DOHH2 (cell line): ENCODE measurements around the gene C1orf116.

Experiments
- H3F3A ChIP-seq: fragments of 200-600 bp; sonication (generic), shearing (Covaris generic); 2 replicates; pipeline ENCODE4 v1.6.0; 2016; ENCODE audit warnings: antibody characterized with exemption, mild to moderate bottlenecking; ENCODE audit not compliant: control insufficient read depth, insufficient read depth
- H3K27ac ChIP-seq: fragments of 200-600 bp; sonication (generic); 2 replicates; pipeline ENCODE4 v1.5.1; 2014; ENCODE audit warnings: low read depth, mild to moderate bottlenecking, low read length, moderate library complexity
- H3K27me3 ChIP-seq: fragments of 200-600 bp; sonication (generic); 2 replicates; pipeline ENCODE4 v1.6.1; 2014; ENCODE audit warnings: mild to moderate bottlenecking, low read length, mixed read lengths; ENCODE audit not compliant: control insufficient read depth
- H3K36me3 ChIP-seq: fragments of 200-600 bp; sonication (generic); 2 replicates; pipeline ENCODE4 v1.6.1; 2014; ENCODE audit warnings: mild to moderate bottlenecking, low read length, moderate library complexity, mixed read lengths; ENCODE audit not compliant: control insufficient read depth
- H3K4me1 ChIP-seq: fragments of 200-600 bp; sonication (generic); 2 replicates; pipeline ENCODE4 v1.6.1; 2014; ENCODE audit warnings: mild to moderate bottlenecking, low read length, mixed read lengths; ENCODE audit not compliant: control insufficient read depth
- H3K4me2 ChIP-seq: fragments of 200-600 bp; sonication (generic); 2 replicates; pipeline ENCODE4 v1.6.0; 2014; ENCODE audit warnings: mild to moderate bottlenecking, low read length, moderate library complexity
- H3K4me3 ChIP-seq: fragments of 200-600 bp; sonication (generic); 2 replicates; pipeline ENCODE4 v1.5.1; 2014; ENCODE audit warnings: mild to moderate bottlenecking, low read length, mixed read lengths
- H3K79me2 ChIP-seq: fragments of 200-600 bp; sonication (generic); 2 replicates; pipeline ENCODE4 v1.6.1; 2014; ENCODE audit warnings: mild to moderate bottlenecking, low read length, mixed read lengths; ENCODE audit not compliant: control insufficient read depth
- H3K9me2 ChIP-seq: fragments of 200-600 bp; sonication (generic); replicated peaks from 2 replicates; pipeline ENCODE4 v1.6.1; 2014; ENCODE audit warnings: mild to moderate bottlenecking, low read length, mixed read lengths; ENCODE audit not compliant: control insufficient read depth
- H3K9me3 ChIP-seq: fragments of 200-600 bp; sonication (generic); 2 replicates; pipeline ENCODE4 v1.6.1; 2014; ENCODE audit warnings: antibody characterized with exemption, low read length, mixed read lengths; ENCODE audit not compliant: control insufficient read depth, insufficient read depth
- H4K20me1 ChIP-seq: fragments of 200-600 bp; sonication (generic); 2 replicates; pipeline ENCODE4 v1.6.0; 2014; ENCODE audit warnings: low read depth, mild to moderate bottlenecking, antibody characterized with exemption, low read length, moderate library complexity; ENCODE audit not compliant: control insufficient read depth, insufficient read depth
- EZH2phosphoT487 ChIP-seq: fragments of 200-600 bp; sonication (generic); IDR thresholded peaks from 2 replicates; pipeline ENCODE4 v1.6.1; 2017; ENCODE audit warnings: borderline replicate concordance, mild to moderate bottlenecking, antibody characterized with exemption, low read length, moderate library complexity, mixed read lengths
- TF ChIP-seq, protein P1 (sequence below): fragments of 200-600 bp; sonication (generic); IDR thresholded peaks from one replicate; pipeline ENCODE4 v1.5.1; 2014; ENCODE audit warnings: antibody characterized with exemption, mild to moderate bottlenecking, low read depth, low read length; ENCODE audit not compliant: poor library complexity, severe bottlenecking

Gene C1orf116

DNA sequence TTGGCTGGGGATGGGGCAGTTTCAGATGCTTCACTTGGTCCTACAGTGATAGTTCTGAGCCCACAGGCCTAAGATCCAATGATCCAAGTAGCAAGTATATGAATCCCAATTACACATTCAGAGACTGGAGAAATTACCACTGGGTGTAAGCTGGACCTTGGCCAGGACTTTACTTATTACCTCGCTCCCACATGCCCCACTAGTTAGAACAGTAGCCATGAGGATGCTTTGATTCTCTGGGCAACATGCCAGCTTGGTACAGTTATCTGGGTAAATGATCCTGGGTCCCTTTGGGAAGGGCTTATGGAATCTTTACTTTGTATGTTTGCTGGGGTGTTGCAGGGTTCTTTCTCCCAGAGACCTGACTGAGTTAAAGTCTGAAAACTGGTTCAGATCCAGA, 57.2 kb downstream of the C1orf116 start:
- Histone ChIP-seq H4K20me1 (no peaks in the 10 kb centered on the region), H3K4me1 (no peaks in the 10 kb centered on the region), H3K36me3 (no peaks in the 10 kb centered on the region), H3K79me2 (no peaks in the 10 kb centered on the region), H3K9me2 (no peaks in the 10 kb centered on the region), H3K4me3 (no peak overlapping the region), H3K27ac (no peak overlapping the region), H3K9me3 (no peaks in the 10 kb centered on the region), H3K4me2 (no peak overlapping the region), H3K27me3 (peaks cover 41% of the 10 kb centered on the region), H3F3A (no peaks in the 10 kb centered on the region)
- TF ChIP-seq EZH2phosphoT487 = no peak
- TF ChIP-seq, protein P1, sequence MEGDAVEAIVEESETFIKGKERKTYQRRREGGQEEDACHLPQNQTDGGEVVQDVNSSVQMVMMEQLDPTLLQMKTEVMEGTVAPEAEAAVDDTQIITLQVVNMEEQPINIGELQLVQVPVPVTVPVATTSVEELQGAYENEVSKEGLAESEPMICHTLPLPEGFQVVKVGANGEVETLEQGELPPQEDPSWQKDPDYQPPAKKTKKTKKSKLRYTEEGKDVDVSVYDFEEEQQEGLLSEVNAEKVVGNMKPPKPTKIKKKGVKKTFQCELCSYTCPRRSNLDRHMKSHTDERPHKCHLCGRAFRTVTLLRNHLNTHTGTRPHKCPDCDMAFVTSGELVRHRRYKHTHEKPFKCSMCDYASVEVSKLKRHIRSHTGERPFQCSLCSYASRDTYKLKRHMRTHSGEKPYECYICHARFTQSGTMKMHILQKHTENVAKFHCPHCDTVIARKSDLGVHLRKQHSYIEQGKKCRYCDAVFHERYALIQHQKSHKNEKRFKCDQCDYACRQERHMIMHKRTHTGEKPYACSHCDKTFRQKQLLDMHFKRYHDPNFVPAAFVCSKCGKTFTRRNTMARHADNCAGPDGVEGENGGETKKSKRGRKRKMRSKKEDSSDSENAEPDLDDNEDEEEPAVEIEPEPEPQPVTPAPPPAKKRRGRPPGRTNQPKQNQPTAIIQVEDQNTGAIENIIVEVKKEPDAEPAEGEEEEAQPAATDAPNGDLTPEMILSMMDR = no peak

- Histone ChIP-seq H3K4me1 (no peaks in the 10 kb centered on the region), H3K4me3 (no peak overlapping the region), H3K4me2 (no peak overlapping the region), H3K27ac (no peak overlapping the region), H3K79me2 (no peaks in the 10 kb centered on the region), H4K20me1 (no peaks in the 10 kb centered on the region), H3K9me2 (no peaks in the 10 kb centered on the region), H3F3A (no peaks in the 10 kb centered on the region), H3K27me3 (peaks cover 51% of the 10 kb centered on the region), H3K36me3 (no peaks in the 10 kb centered on the region), H3K9me3 (no peaks in the 10 kb centered on the region)
- TF ChIP-seq, protein P1 = no peak
- no peak for TF ChIP-seq EZH2phosphoT487
These were observed 58.4 kb downstream of the C1orf116 start for GRCh38 chr1:206974140-206974539.

GRCh38 chr1:206972728-206973127, 59.8 kb downstream of the C1orf116 start:
- H3K79me2 ChIP-seq = no peaks in the 10 kb centered on the region
- H3K36me3 ChIP-seq = no peaks in the 10 kb centered on the region
- no peaks in the 10 kb centered on the region for H3K4me1 ChIP-seq
- no peaks in the 10 kb centered on the region for H4K20me1 ChIP-seq
- no peaks in the 10 kb centered on the region for H3K9me3 ChIP-seq
- no peak overlapping the region for H3K27ac ChIP-seq
- no peak overlapping the region for H3K4me3 ChIP-seq
- H3K27me3 ChIP-seq = peaks cover 54% of the 10 kb centered on the region
- TF ChIP-seq EZH2phosphoT487 = no peak
- TF ChIP-seq, protein P1 = no peak
- no peaks in the 10 kb centered on the region for H3K9me2 ChIP-seq
- H3K4me2 ChIP-seq = no peak overlapping the region
- no peaks in the 10 kb centered on the region for H3F3A ChIP-seq
